ENCODE results near the gene PUDP. TPM values are rescaled to one million over a fixed set of nuclear protein-coding genes. Genes with fewer than 3 reads are reported as not detected.
A peak's percentile ranks its signal among the peaks of the same experiment; 100 is the strongest.

PUDP gene
- total and polyA plus RNA-seq, 8 donors, result 3.3 to 20.2 (median 8.7) TPM

DNA sequence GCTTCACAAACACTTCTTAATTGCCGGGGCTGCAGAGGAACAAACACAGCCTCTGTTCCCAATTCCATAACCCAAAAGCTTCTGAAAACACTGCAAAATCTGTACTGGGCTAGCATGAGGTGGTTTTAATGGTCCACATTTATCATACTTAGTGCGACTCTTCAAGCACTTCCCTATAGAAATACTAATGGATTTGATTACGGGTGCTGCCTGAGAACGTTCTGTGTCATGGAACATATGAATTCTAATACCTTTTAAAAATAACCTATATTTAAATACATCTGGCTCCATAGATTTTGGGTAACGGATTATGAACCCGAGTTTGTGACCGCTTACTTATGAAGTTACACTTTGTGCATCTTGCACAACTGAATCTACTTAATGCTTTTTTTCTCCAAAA is 35.9 kb downstream of the PUDP start:
- Histone ChIP-seq H3K9me3 (no peaks in the 10 kb centered on the region), H3K4me1 (peaks cover 0 to 3% (median 0%) of the 10 kb centered on the region in 3 donors), H3K4me3 (no peak overlapping the region), H3K27me3 (no peaks in the 10 kb centered on the region), H3K36me3 (no peaks in the 10 kb centered on the region), H3K27ac (no peak overlapping the region)
- intact Hi-C loops (cut with DNase I), result no loop called here
- TF ChIP-seq, protein P1, sequence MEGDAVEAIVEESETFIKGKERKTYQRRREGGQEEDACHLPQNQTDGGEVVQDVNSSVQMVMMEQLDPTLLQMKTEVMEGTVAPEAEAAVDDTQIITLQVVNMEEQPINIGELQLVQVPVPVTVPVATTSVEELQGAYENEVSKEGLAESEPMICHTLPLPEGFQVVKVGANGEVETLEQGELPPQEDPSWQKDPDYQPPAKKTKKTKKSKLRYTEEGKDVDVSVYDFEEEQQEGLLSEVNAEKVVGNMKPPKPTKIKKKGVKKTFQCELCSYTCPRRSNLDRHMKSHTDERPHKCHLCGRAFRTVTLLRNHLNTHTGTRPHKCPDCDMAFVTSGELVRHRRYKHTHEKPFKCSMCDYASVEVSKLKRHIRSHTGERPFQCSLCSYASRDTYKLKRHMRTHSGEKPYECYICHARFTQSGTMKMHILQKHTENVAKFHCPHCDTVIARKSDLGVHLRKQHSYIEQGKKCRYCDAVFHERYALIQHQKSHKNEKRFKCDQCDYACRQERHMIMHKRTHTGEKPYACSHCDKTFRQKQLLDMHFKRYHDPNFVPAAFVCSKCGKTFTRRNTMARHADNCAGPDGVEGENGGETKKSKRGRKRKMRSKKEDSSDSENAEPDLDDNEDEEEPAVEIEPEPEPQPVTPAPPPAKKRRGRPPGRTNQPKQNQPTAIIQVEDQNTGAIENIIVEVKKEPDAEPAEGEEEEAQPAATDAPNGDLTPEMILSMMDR (IDR thresholded peaks at IDR 0.05), result no peak
- FAIRE-seq (no peak), ATAC-seq (no peak), DNase-seq (no peak)
- 92 to 98% methylated on average over 7 of the region's 7 CpGs for WGBS, 2 donors

DNA sequence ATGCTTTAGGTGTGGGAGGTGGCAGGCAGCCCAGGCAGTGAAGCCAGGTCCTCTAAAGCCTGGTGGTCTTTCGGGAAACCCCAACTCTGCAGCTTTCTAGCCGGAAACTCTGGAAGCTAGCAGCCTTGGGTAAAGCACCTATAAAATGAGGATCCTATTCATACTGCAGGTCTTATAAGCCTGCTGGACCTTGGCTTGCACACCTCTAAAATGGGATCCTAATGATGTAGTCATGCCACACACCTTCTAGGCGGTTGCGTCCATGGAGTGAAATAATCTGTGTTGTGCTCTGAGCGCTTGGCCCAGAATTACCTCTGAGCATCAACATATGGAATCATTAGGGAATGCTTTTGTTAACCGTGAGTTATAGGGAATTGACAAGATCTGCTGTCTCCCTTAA is 36.4 kb downstream of the PUDP start:
- ATAC-seq, result no peak
- Histone ChIP-seq H3K4me1 (peaks cover 0 to 3% (median 0%) of the 10 kb centered on the region in 3 donors), H3K36me3 (no peaks in the 10 kb centered on the region), H3K9me3 (no peaks in the 10 kb centered on the region), H3K27me3 (no peaks in the 10 kb centered on the region), H3K27ac (no peak overlapping the region), H3K4me3 (no peak overlapping the region)
- TF ChIP-seq, protein P1 (IDR thresholded peaks at IDR 0.05), result no peak
- 98 to 99% methylated on average over 6 of the region's 6 CpGs for WGBS, 2 donors
- intact Hi-C loops (cut with DNase I), result no loop called here
- FAIRE-seq, result no peak
- no peak for DNase-seq

DNA sequence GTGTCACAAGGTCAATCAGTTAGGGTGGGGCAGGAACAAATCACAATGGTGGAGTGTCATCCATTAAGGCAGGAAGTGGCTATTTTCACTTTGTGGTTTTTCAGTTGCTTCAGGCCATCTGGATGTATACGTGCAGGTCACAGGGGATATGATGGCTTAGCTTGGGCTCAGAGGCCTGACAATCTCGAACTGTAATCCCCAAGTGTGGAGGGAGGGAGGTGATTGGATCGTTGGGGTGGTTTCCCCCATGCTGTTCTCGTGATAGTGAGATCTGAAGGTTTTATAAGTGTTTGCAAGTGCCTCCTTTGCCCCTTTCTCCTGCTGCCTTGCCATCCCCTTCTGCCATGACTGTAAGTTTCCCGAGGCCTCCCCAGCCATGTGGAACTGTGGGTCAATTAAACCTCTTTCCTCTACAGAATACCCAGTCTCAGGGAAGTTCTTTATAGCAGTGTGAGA is 37.1 kb downstream of the PUDP start:
- H3K4me3 ChIP-seq, result no peak overlapping the region
- TF ChIP-seq, protein P1 (IDR thresholded peaks at IDR 0.05), result no peak
- H3K4me1 ChIP-seq, result peaks cover 0 to 3% (median 0%) of the 10 kb centered on the region in 3 donors
- H3K9me3 ChIP-seq, result no peaks in the 10 kb centered on the region
- no peaks in the 10 kb centered on the region for H3K27me3 ChIP-seq
- ATAC-seq (no peak), DNase-seq (no peak), FAIRE-seq (no peak)
- no peaks in the 10 kb centered on the region for H3K36me3 ChIP-seq
- intact Hi-C loops (cut with DNase I), result no loop called here
- H3K27ac ChIP-seq, result no peak overlapping the region
- 84% methylated on average over 5 of the region's 5 CpGs for WGBS, 2 donors

- H3K4me3 ChIP-seq, result no peak overlapping the region
- ATAC-seq (no peak), FAIRE-seq (no peak), DNase-seq (no peak)
- H3K27ac ChIP-seq, result no peak overlapping the region
- no peaks in the 10 kb centered on the region for H3K4me1 ChIP-seq
- WGBS, 2 donors, result 91 to 95% methylated on average over 12 of the region's 12 CpGs
- no peaks in the 10 kb centered on the region for H3K36me3 ChIP-seq
- H3K27me3 ChIP-seq, result no peaks in the 10 kb centered on the region
- TF ChIP-seq, protein P1 (IDR thresholded peaks at IDR 0.05), result no peak
- intact Hi-C loops (cut with DNase I), result no loop called here
- H3K9me3 ChIP-seq, result no peaks in the 10 kb centered on the region
These were observed 37.8 kb downstream of the PUDP start for GRCh38 chrX:7109838-7110793.

GRCh38 chrX:7109049-7109531 is 38.9 kb downstream of the PUDP start:
- H3K4me3 ChIP-seq, result no peak overlapping the region
- peak in 1 of 4 donors; percentile 37 for ATAC-seq

More at GRCh38 chrX:7109049-7109531, 38.9 kb downstream of the PUDP start:
- Histone ChIP-seq H3K27me3 (no peaks in the 10 kb centered on the region), H3K36me3 (peaks cover 0 to 10% (median 0%) of the 10 kb centered on the region in 3 donors), H3K27ac (no peak overlapping the region), H3K4me1 (no peaks in the 10 kb centered on the region), H3K9me3 (no peaks in the 10 kb centered on the region)
- no peak for FAIRE-seq
- TF ChIP-seq, protein P1 (IDR thresholded peaks at IDR 0.05), result no peak
- intact Hi-C loops (cut with DNase I), result no loop called here
- 77 to 82% methylated on average over 11 of the region's 11 CpGs for WGBS, 2 donors
- DNase-seq, result no peak

Data from pancreas (tissue), 10 donors.